Heart right ventricle (tissue), 16 donors: ENCODE results near the gene ABCF3. TPM values are rescaled to one million over a fixed set of nuclear protein-coding genes. Genes with fewer than 3 reads are reported as not detected.

Source experiments
- ATAC-seq, 8 donors: fragments of 200-7000 bp; cut with Tn5 transposase; one replicate each; pipeline ENCODE4 v1.9.1; 2020; ENCODE audit warnings: mild to moderate bottlenecking in 8 of 8, moderate library complexity in 8 of 8, moderate number of reproducible peaks in 1 of 8
- DNase-seq, 2 donors: peaks; one replicate each; pipeline ENCODE4 v3.0.0-alpha.2; 2020
- H3K27ac ChIP-seq, 10 donors: fragments of 200-600 bp; sonication (generic) in 2 of 10; one replicate each; pipeline versions ENCODE4 v1.5.0 to v1.8.0; 2020 to 2022; ENCODE audit warnings: mild to moderate bottlenecking in 3 of 10
- H3K27me3 ChIP-seq, 7 donors: fragments of 200-600 bp; one replicate each; pipeline ENCODE4 v1.8.0; 2021 to 2022; ENCODE audit warnings: mild to moderate bottlenecking in 2 of 7
- H3K36me3 ChIP-seq, 9 donors: fragments of 200-600 bp; sonication (generic) in 1 of 9; one replicate each; pipeline versions ENCODE4 v1.5.0 to v1.8.0; 2020 to 2022; ENCODE audit warnings: mild to moderate bottlenecking in 2 of 9
- H3K4me1 ChIP-seq, 9 donors: fragments of 200-600 bp; sonication (generic) in 1 of 9; one replicate each; pipeline versions ENCODE4 v1.5.0 to v1.8.0; 2020 to 2022; ENCODE audit warnings: mild to moderate bottlenecking in 4 of 9
- H3K4me3 ChIP-seq, 10 donors: fragments of 200-600 bp; sonication (generic) in 2 of 10; one replicate each; pipeline versions ENCODE4 v1.5.0 to v1.8.0; 2020 to 2022; ENCODE audit warnings: mild to moderate bottlenecking in 7 of 10, moderate library complexity in 2 of 10
- H3K9me3 ChIP-seq, 11 donors: fragments of 200-600 bp in 10 of 11; sonication (generic) in 2 of 11; one replicate each; pipeline versions ENCODE4 v1.5.0 to v1.8.0; 2013 to 2022; ENCODE audit warnings: mild to moderate bottlenecking in 2 of 11, control low read depth in 1 of 11, moderate library complexity in 1 of 11
- CTCF ChIP-seq, 9 donors: fragments of 200-600 bp; sonication (generic) in 2 of 9; IDR thresholded peaks; one replicate each; pipeline versions ENCODE4 v1.5.0 to v1.8.0; 2021 to 2022; ENCODE audit warnings: antibody characterized with exemption in 9 of 9, mild to moderate bottlenecking in 5 of 9, moderate library complexity in 1 of 9
- WGBS, 2 donors: extraction: QIAGEN DNeasy Blood & Tissue Kit; methylation state at CpG; one replicate each; pipeline ENCODE4 v1.1.7; 2013; ENCODE audit warnings: inconsistent platforms in 1 of 2; 5-methylcytosine and 5-hydroxymethylcytosine counted together
- intact Hi-C, 10 donors: fragments of 100-400 bp; cut with DNase I; formaldehyde crosslinking; loops; one replicate each; pipeline versions ENCODE4 v1.11.1 to v1.14.2; 2022
- polyA plus RNA-seq, 2 donors: library from polyadenylated mRNA; stranded (reverse); fragments of 200-250 nt; gene quantifications; one replicate each; pipeline ENCODE4 v1.2.3, GENCODE V29; 2013
- total RNA-seq, 10 donors: library from RNA; stranded (reverse); fragmentation: NEBNext Ultra II Directional in 3 of 10; extraction: Animal tissue kit (Norgen Biotek cat#: 25700) in 3 of 10; gene quantifications; one replicate each; pipeline versions ENCODE4 v1.2.1 to v1.2.4, GENCODE V29; 2021 to 2023
- donor health status: Arrhythmogenic right ventricular cardiomyopathy.
- donor health status: ischemic (EF 13 %, LVEDD 7.1; RV severe dilation, severe dysfunction).
- donor health status: healthy with polysubstance abuse.
- donor health status: DM: no; HTN: yes; CAD: no.
- donor health status: DM: no; HTN: no; CAD: no.
- donor health status: ischemic (EF 25% LVEDD 6.9; RV normal size, moderate dysfunction).
- donor health status: ischemic (EF 25% LVEDD 5.7; RV mildly dilated, moderate dysfunction).
- donor health status: healthy.
- donor health status: DM: yes; HTN: yes; CAD: no.
- donor health status: Ischemic cardiomyopathy.
- donor health status: ischemic (EF 35%, LVEDD 5.7; RV mildly dilated, moderate dysfunction).
- donor health status: nonischemic (EF 11% LVEDD 7.7; RV severe dilation, severe dysfunction).
- donor health status: DM: yes; HTN: yes; CAD: no.
- donor health status: PGD.
- donor health status: ischemic (EF 29% LVEDD 5.4; RV normal size, mild dysfunction).
- donor health status: nonischemic (EF 23%, LVEDD 6.1; RV moderate dilation, normal function).

ABCF3 gene
- total and polyA plus RNA-seq, 12 donors, result 60.1 to 90.7 (median 73.3) TPM

GRCh38 chr3:184167786-184168185 is 18.2 kb upstream of the ABCF3 start:
- Histone ChIP-seq H3K27ac (peak overlapping the region in 4 of 10 donors; percentile 12 to 56 (median 36)), H3K9me3 (no peaks in the 10 kb centered on the region), H3K4me1 (peaks cover 0 to 22% (median 9%) of the 10 kb centered on the region in 9 donors), H3K4me3 (no peak overlapping the region), H3K36me3 (peaks cover 0 to 100% (median 82%) of the 10 kb centered on the region in 9 donors), H3K27me3 (no peaks in the 10 kb centered on the region)
- DNase-seq (no peak), ATAC-seq (no peak)
- TF ChIP-seq CTCF (IDR thresholded peaks at IDR 0.05), result no peak
- intact Hi-C loops, result no loop called here
- 92 to 94% methylated on average over 8 of the region's 8 CpGs for WGBS, 2 donors

DNA sequence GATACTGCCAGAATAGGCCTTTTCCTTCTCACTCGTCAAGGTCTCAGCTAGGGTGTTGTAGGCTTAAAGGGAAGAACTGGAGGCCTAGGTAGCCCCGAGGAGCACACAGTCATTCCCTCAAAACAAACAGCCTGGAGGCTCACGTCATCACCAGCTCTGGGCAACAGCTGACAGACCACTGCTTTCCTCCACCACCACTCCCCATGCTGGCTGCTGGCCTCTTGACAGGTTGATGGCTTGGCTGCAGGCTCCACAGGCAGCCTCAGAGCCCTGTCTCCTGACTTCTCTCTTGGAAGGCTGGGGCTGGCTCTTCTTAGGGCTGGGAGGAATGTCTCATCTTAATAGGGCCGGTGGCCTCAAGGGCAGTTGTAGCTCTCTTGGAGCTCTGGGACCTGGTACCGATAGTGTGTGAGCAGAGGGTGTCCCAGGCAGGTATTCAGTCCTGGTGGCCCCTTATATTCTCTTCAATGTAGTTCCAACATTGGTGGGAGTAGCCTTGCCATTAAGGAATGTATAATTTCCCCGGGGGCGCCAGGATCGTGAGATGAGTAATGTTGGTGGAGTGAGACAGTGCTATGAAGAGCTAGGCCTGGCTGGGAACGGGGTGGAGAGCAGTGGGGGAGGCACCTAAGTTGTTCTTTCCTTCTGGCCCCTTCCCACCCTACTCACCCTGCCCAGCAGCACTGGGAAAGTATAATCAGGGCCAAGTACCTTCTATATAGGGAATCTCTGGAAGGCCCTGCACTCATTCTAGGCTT is 17.5 kb upstream of the ABCF3 start:
- ATAC-seq, result peak in 4 of 8 donors; percentile 32 to 62 (median 48)
- Histone ChIP-seq H3K36me3 (peaks cover 0 to 100% (median 78%) of the 10 kb centered on the region in 9 donors), H3K4me1 (peaks cover 0 to 15% (median 3%) of the 10 kb centered on the region in 9 donors), H3K27me3 (no peaks in the 10 kb centered on the region), H3K9me3 (no peaks in the 10 kb centered on the region), H3K27ac (peak overlapping the region in 4 of 10 donors; percentile 12 to 56 (median 36)), H3K4me3 (no peak overlapping the region)
- intact Hi-C loops, result no loop called here
- no peak for TF ChIP-seq CTCF (IDR thresholded peaks at IDR 0.05)
- WGBS, 2 donors, result 67 to 70% methylated on average over 9 of the region's 9 CpGs
- peak in 1 of 2 donors; percentile 35 for DNase-seq

GRCh38 chr3:184169896-184170875 is 15.8 kb upstream of the ABCF3 start:
- intact Hi-C loops, result no loop called here
- no peak overlapping the region for H3K27ac ChIP-seq
- 89 to 92% methylated on average over 64 to 66 of the region's 66 CpGs for WGBS, 2 donors

More at GRCh38 chr3:184169896-184170875, 15.8 kb upstream of the ABCF3 start:
- TF ChIP-seq CTCF (IDR thresholded peaks at IDR 0.05), result no peak
- Histone ChIP-seq H3K9me3 (no peaks in the 10 kb centered on the region), H3K36me3 (peaks cover 0 to 85% (median 64%) of the 10 kb centered on the region in 9 donors), H3K27me3 (no peaks in the 10 kb centered on the region), H3K4me3 (no peak overlapping the region), H3K4me1 (peaks cover 0 to 18% (median 9%) of the 10 kb centered on the region in 9 donors)
- ATAC-seq (no peak), DNase-seq (no peak)
